ENCODE measurements around the gene SPNS1.

GRCh38 chr16:28930652-28931051, 43.9 kb upstream of the SPNS1 start:
- TF ChIP-seq POLR2A (IDR thresholded peaks at IDR 0.05), result no peak
- no peak for TF ChIP-seq CTCF (IDR thresholded peaks at IDR 0.05)

Measured in testis (tissue), 2 donors.